Measurements from ENCODE around the gene ZNHIT2. TPM values are rescaled to one million over a fixed set of nuclear protein-coding genes. Genes with fewer than 3 reads are reported as not detected.

Gene ZNHIT2
- total and polyA plus RNA-seq, 2 of the 13 experiments (the other 11 are each of a cell fraction or from before 2014, with no cell fraction given), result 1.1 to 6.5 TPM

- TF ChIP-seq PHF20 (CRISPR knock-in tag; IDR thresholded peaks at IDR 0.05), result no peak
Measured at GRCh38 chr11:65066805-65067291, 50.7 kb downstream of the ZNHIT2 start (continued).

Small RNAs within 50 kb of the gene (microRNA-seq; reads per million reads assigned to microRNA genes)
- 0.85 reads per million for gene MIR6751

Small RNAs within 50 kb of the gene (small RNA-seq; reads per million reads assigned to genes)
- gene HIGD1AP10 (ENCODE audit: insufficient read depth in 2 of 3, insufficient read length in 3 of 3, low read depth in 2 of 3, low replicate concordance in 1 of 3), result 0 reads per million in 3 experiments
- gene PDCL2P2 (ENCODE audit: insufficient read depth in 2 of 3, insufficient read length in 3 of 3, low read depth in 2 of 3, low replicate concordance in 1 of 3), result 0 reads per million in 3 experiments
- gene RNU2-23P (ENCODE audit: insufficient read depth in 2 of 3, insufficient read length in 3 of 3, low read depth in 2 of 3, low replicate concordance in 1 of 3), result 0 to 22.2 (median 1.5) reads per million in 3 experiments

Other genes with a start within 250 kb of the ZNHIT2 start
- 22.0 and 26.6 TPM in 2 replicates for gene EHD1, start 239.1 kb downstream of the ZNHIT2 start, total RNA-seq (2016; rRNA removed; fragmentation: Illumina TruSeq; extraction: Trizol)
- gene EHD1, start 239.1 kb downstream of the ZNHIT2 start, polyA plus RNA-seq (2011; rRNA removed), result 23.6 and 29.4 TPM in 2 replicates
- gene ATG2A, start 200.5 kb downstream of the ZNHIT2 start, total RNA-seq (2016; rRNA removed; fragmentation: Illumina TruSeq; extraction: Trizol), result 6.5 and 6.7 TPM in 2 replicates
- 8.0 and 13.2 TPM in 2 replicates for gene ATG2A, start 200.5 kb downstream of the ZNHIT2 start, polyA plus RNA-seq (2011; rRNA removed)
- 1.6 and 2.3 TPM in 2 replicates for gene PPP2R5B, start 193.0 kb downstream of the ZNHIT2 start, total RNA-seq (2016; rRNA removed; fragmentation: Illumina TruSeq; extraction: Trizol)
- 8.3 and 12.6 TPM in 2 replicates for gene PPP2R5B, start 193.0 kb downstream of the ZNHIT2 start, polyA plus RNA-seq (2011; rRNA removed)
- 11.6 and 19.1 TPM in 2 replicates for gene GPHA2, start 181.8 kb downstream of the ZNHIT2 start, total RNA-seq (2016; rRNA removed; fragmentation: Illumina TruSeq; extraction: Trizol)
- 10.1 and 13.0 TPM in 2 replicates for gene GPHA2, start 181.8 kb downstream of the ZNHIT2 start, polyA plus RNA-seq (2011; rRNA removed)
- gene MAJIN, start 145.6 kb downstream of the ZNHIT2 start, total RNA-seq (2016; rRNA removed; fragmentation: Illumina TruSeq; extraction: Trizol), result not detected in 2 replicates
- not detected in 2 replicates for gene MAJIN, start 145.6 kb downstream of the ZNHIT2 start, polyA plus RNA-seq (2011; rRNA removed)
- 3.9 and 4.2 TPM in 2 replicates for gene BATF2, start 120.7 kb downstream of the ZNHIT2 start, total RNA-seq (2016; rRNA removed; fragmentation: Illumina TruSeq; extraction: Trizol)
- 2.8 and 3.1 TPM in 2 replicates for gene BATF2, start 120.7 kb downstream of the ZNHIT2 start, polyA plus RNA-seq (2011; rRNA removed)
- 84.4 and 93.9 TPM in 2 replicates for gene ARL2, start 103.5 kb downstream of the ZNHIT2 start, total RNA-seq (2016; rRNA removed; fragmentation: Illumina TruSeq; extraction: Trizol)
- 82.9 and 86.3 TPM in 2 replicates for gene ARL2, start 103.5 kb downstream of the ZNHIT2 start, polyA plus RNA-seq (2011; rRNA removed)
- 20.7 and 22.6 TPM in 2 replicates for gene SNX15, start 90.3 kb downstream of the ZNHIT2 start, total RNA-seq (2016; rRNA removed; fragmentation: Illumina TruSeq; extraction: Trizol)
- 19.1 and 21.2 TPM in 2 replicates for gene SNX15, start 90.3 kb downstream of the ZNHIT2 start, polyA plus RNA-seq (2011; rRNA removed)
- 33.2 and 36.3 TPM in 2 replicates for gene SAC3D1, start 76.5 kb downstream of the ZNHIT2 start, total RNA-seq (2016; rRNA removed; fragmentation: Illumina TruSeq; extraction: Trizol)
- 7.4 and 8.9 TPM in 2 replicates for gene SAC3D1, start 76.5 kb downstream of the ZNHIT2 start, polyA plus RNA-seq (2011; rRNA removed)
- gene NAALADL1, start 59.1 kb downstream of the ZNHIT2 start, total RNA-seq (2016; rRNA removed; fragmentation: Illumina TruSeq; extraction: Trizol), result 3.4 and 9.3 TPM in 2 replicates
- 33.9 and 67.5 TPM in 2 replicates for gene NAALADL1, start 59.1 kb downstream of the ZNHIT2 start, polyA plus RNA-seq (2011; rRNA removed)
- 50.6 and 63.1 TPM in 2 replicates for gene CDCA5, start 33.7 kb downstream of the ZNHIT2 start, total RNA-seq (2016; rRNA removed; fragmentation: Illumina TruSeq; extraction: Trizol)
- gene CDCA5, start 33.7 kb downstream of the ZNHIT2 start, polyA plus RNA-seq (2011; rRNA removed), result 9.8 and 13.5 TPM in 2 replicates
- gene ZFPL1, start 33.5 kb downstream of the ZNHIT2 start, total RNA-seq (2016; rRNA removed; fragmentation: Illumina TruSeq; extraction: Trizol), result 27.6 and 32.2 TPM in 2 replicates
- gene ZFPL1, start 33.5 kb downstream of the ZNHIT2 start, polyA plus RNA-seq (2011; rRNA removed), result 49.7 and 56.0 TPM in 2 replicates
- gene VPS51, start 21.5 kb downstream of the ZNHIT2 start, total RNA-seq (2016; rRNA removed; fragmentation: Illumina TruSeq; extraction: Trizol), result 57.4 and 76.3 TPM in 2 replicates
- 90.6 and 104 TPM in 2 replicates for gene VPS51, start 21.5 kb downstream of the ZNHIT2 start, polyA plus RNA-seq (2011; rRNA removed)
- 28.8 and 66.9 TPM in 2 replicates for gene TM7SF2, start 5.8 kb downstream of the ZNHIT2 start, total RNA-seq (2016; rRNA removed; fragmentation: Illumina TruSeq; extraction: Trizol)
- gene TM7SF2, start 5.8 kb downstream of the ZNHIT2 start, polyA plus RNA-seq (2011; rRNA removed), result 56.0 and 75.6 TPM in 2 replicates
- gene FAU, start 4.4 kb upstream of the ZNHIT2 start, total RNA-seq (2016; rRNA removed; fragmentation: Illumina TruSeq; extraction: Trizol), result 869 and 1,024 TPM in 2 replicates
- gene FAU, start 4.4 kb upstream of the ZNHIT2 start, polyA plus RNA-seq (2011; rRNA removed), result 374 and 392 TPM in 2 replicates
- gene MRPL49, start 4.6 kb upstream of the ZNHIT2 start, total RNA-seq (2016; rRNA removed; fragmentation: Illumina TruSeq; extraction: Trizol), result 53.3 and 63.2 TPM in 2 replicates
- gene MRPL49, start 4.6 kb upstream of the ZNHIT2 start, polyA plus RNA-seq (2011; rRNA removed), result 39.2 and 41.4 TPM in 2 replicates
- gene SYVN1, start 16.8 kb upstream of the ZNHIT2 start, total RNA-seq (2016; rRNA removed; fragmentation: Illumina TruSeq; extraction: Trizol), result 7.4 and 10.3 TPM in 2 replicates
- gene SYVN1, start 16.8 kb upstream of the ZNHIT2 start, polyA plus RNA-seq (2011; rRNA removed), result 22.5 and 25.8 TPM in 2 replicates
- gene SPDYC, start 52.5 kb upstream of the ZNHIT2 start, total RNA-seq (2016; rRNA removed; fragmentation: Illumina TruSeq; extraction: Trizol), result 0.15 TPM in 1 of 2 replicates, not detected in the other
- 0.26 and 0.33 TPM in 2 replicates for gene SPDYC, start 52.5 kb upstream of the ZNHIT2 start, polyA plus RNA-seq (2011; rRNA removed)
- gene CAPN1, start 64.2 kb upstream of the ZNHIT2 start, total RNA-seq (2016; rRNA removed; fragmentation: Illumina TruSeq; extraction: Trizol), result 51.2 and 57.3 TPM in 2 replicates
- 82.6 and 92.6 TPM in 2 replicates for gene CAPN1, start 64.2 kb upstream of the ZNHIT2 start, polyA plus RNA-seq (2011; rRNA removed)
- 10.7 and 15.6 TPM in 2 replicates for gene POLA2, start 144.3 kb upstream of the ZNHIT2 start, total RNA-seq (2016; rRNA removed; fragmentation: Illumina TruSeq; extraction: Trizol)
- 9.1 and 9.7 TPM in 2 replicates for gene POLA2, start 144.3 kb upstream of the ZNHIT2 start, polyA plus RNA-seq (2011; rRNA removed)
- 2.5 and 7.1 TPM in 2 replicates for gene CDC42EP2, start 197.2 kb upstream of the ZNHIT2 start, total RNA-seq (2016; rRNA removed; fragmentation: Illumina TruSeq; extraction: Trizol)
- gene CDC42EP2, start 197.2 kb upstream of the ZNHIT2 start, polyA plus RNA-seq (2011; rRNA removed), result 2.3 and 4.2 TPM in 2 replicates
- 30.4 and 31.0 TPM in 2 replicates for gene DPF2, start 216.2 kb upstream of the ZNHIT2 start, total RNA-seq (2016; rRNA removed; fragmentation: Illumina TruSeq; extraction: Trizol)
- 20.4 and 21.0 TPM in 2 replicates for gene DPF2, start 216.2 kb upstream of the ZNHIT2 start, polyA plus RNA-seq (2011; rRNA removed)
- gene TIGD3, start 237.1 kb upstream of the ZNHIT2 start, total RNA-seq (2016; rRNA removed; fragmentation: Illumina TruSeq; extraction: Trizol), result 4.0 and 4.9 TPM in 2 replicates
- 0.49 and 1.0 TPM in 2 replicates for gene TIGD3, start 237.1 kb upstream of the ZNHIT2 start, polyA plus RNA-seq (2011; rRNA removed)